Lung microvascular endothelial cell (primary cell): ENCODE measurements around the gene C16orf82. TPM values are rescaled to one million over a fixed set of nuclear protein-coding genes. Genes with fewer than 3 reads are reported as not detected.

Experiments
- DNase-seq, 2 donors: peaks; one replicate each; pipeline versions ENCODE4 v3.0.0 to v3.0.0-alpha.2; 2010; ENCODE audit warnings: low read depth in 2 of 2
- total RNA-seq: library from RNA; depleted of rRNA; stranded (reverse); fragments of >200 nt; gene quantifications from 2 replicates; pipeline ENCODE4 v1.2.1, GENCODE V29; 2014

The C16orf82 gene
- total RNA-seq, 1 donor from 2014 or later: not detected

GRCh38 chr16:27088216-27088615 is 21.5 kb downstream of the C16orf82 start:
- DNase-seq: no peak

GRCh38 chr16:27096375-27096774 is 29.6 kb downstream of the C16orf82 start:
- no peak for DNase-seq

- DNase-seq: no peak
Observed at GRCh38 chr16:27097800-27098230, 31.1 kb downstream of the C16orf82 start.

GRCh38 chr16:27098366-27099049 is 31.8 kb downstream of the C16orf82 start:
- DNase-seq: no peak

GRCh38 chr16:27102701-27103575 is 36.2 kb downstream of the C16orf82 start:
- DNase-seq: no peak

- no peak for DNase-seq
Observed at GRCh38 chr16:27103954-27104353, 37.2 kb downstream of the C16orf82 start.

GRCh38 chr16:27106305-27106704 is 39.6 kb downstream of the C16orf82 start:
- DNase-seq: no peak

- DNase-seq: no peak
Observed at GRCh38 chr16:27107185-27107592, 40.5 kb downstream of the C16orf82 start.

- DNase-seq: no peak
Observed at GRCh38 chr16:27108051-27108770, 41.5 kb downstream of the C16orf82 start.

GRCh38 chr16:27108826-27109665 is 42.3 kb downstream of the C16orf82 start:
- no peak for DNase-seq

GRCh38 chr16:27109666-27110523 is 43.2 kb downstream of the C16orf82 start:
- DNase-seq: peak; percentile 62 to 63

- DNase-seq: no peak
Observed at GRCh38 chr16:27110524-27110896, 43.8 kb downstream of the C16orf82 start.

GRCh38 chr16:27111486-27111885 is 44.8 kb downstream of the C16orf82 start:
- no peak for DNase-seq

GRCh38 chr16:27112093-27112811 is 45.5 kb downstream of the C16orf82 start:
- no peak for DNase-seq

GRCh38 chr16:27113341-27113841 is 46.7 kb downstream of the C16orf82 start:
- peak in 1 of 2 donors; percentile 6 for DNase-seq

- no peak for DNase-seq
Observed at GRCh38 chr16:27114006-27114405, 47.3 kb downstream of the C16orf82 start.

- no peak for DNase-seq
Observed at GRCh38 chr16:27118526-27118925, 51.8 kb downstream of the C16orf82 start.
